Naive thymus-derived CD4-positive, alpha-beta T cell (primary cell): ENCODE data around the gene PGAM1. TPM values are rescaled to one million over a fixed set of nuclear protein-coding genes. Genes with fewer than 3 reads are reported as not detected.
A peak's percentile ranks its signal among the peaks of the same experiment; 100 is the strongest.

Experiments
- ATAC-seq: fragments of 150-1000 bp; cut with Tn5 transposase; 2 replicates; pipeline ENCODE4 v1.10.0; 2021; ENCODE audit warnings: mild to moderate bottlenecking, moderate library complexity
- CTCF ChIA-PET: fragments of 350-600 bp; sonication (Branson Sonifier 250); formaldehyde crosslinking; loops from one replicate; lab custom pipeline; 2021; ENCODE audit warnings: antibody characterized with exemption; lab: Charles Lee
- POLR2A ChIA-PET: fragments of 350-600 bp; sonication (Branson Sonifier 250); formaldehyde crosslinking; loops from one replicate; lab custom pipeline; 2021; ENCODE audit warnings: antibody characterized with exemption, inconsistent platforms; lab: Charles Lee
- DNase-seq, 9 donors: peaks; one replicate each; pipeline versions ENCODE4 v3.0.0 to v3.0.0-alpha.2; 2020 to 2022; ENCODE audit warnings: mixed read lengths in 1 of 9
- H3K27ac ChIP-seq: one replicate; pipeline ENCODE4 v1.7.0; 2013; ENCODE audit warnings: mild to moderate bottlenecking, low read depth, low read length, moderate library complexity
- H3K27me3 ChIP-seq, 2 donors: one replicate each; pipeline ENCODE4 v1.7.0; 2013; ENCODE audit warnings: low read length in 2 of 2, mild to moderate bottlenecking in 2 of 2, moderate library complexity in 2 of 2; ENCODE audit not compliant: control insufficient read depth in 2 of 2, insufficient read depth in 2 of 2
- H3K36me3 ChIP-seq, 3 experiments: 1 replicate in 2 of 3; 2 replicates in 1 of 3; pipeline ENCODE4 v1.7.0; 2013; ENCODE audit warnings: low read length in 3 of 3, mild to moderate bottlenecking in 3 of 3, moderate library complexity in 1 of 3; ENCODE audit not compliant: insufficient read depth in 3 of 3, control insufficient read depth in 2 of 3
- H3K4me1 ChIP-seq, 2 donors: one replicate each; pipeline ENCODE4 v1.7.0; 2013; ENCODE audit warnings: low read length in 2 of 2, mild to moderate bottlenecking in 2 of 2, moderate library complexity in 1 of 2; ENCODE audit not compliant: control insufficient read depth in 2 of 2, insufficient read depth in 2 of 2
- H3K4me3 ChIP-seq: 2 replicates; pipeline ENCODE4 v1.7.0; 2013; ENCODE audit warnings: mild to moderate bottlenecking, low read length
- H3K9me3 ChIP-seq, 3 experiments: 1 replicate in 2 of 3; 2 replicates in 1 of 3; pipeline ENCODE4 v1.7.0; 2013; ENCODE audit warnings: low read length in 3 of 3; ENCODE audit not compliant: control insufficient read depth in 2 of 3
- H3K27ac Mint-ChIP-seq, 9 donors: one replicate each; pipeline ENCODE4 v1.8.0; 2020 to 2022; ENCODE audit warnings: mixed read lengths in 9 of 9, mild to moderate bottlenecking in 8 of 9, moderate library complexity in 5 of 9, inconsistent platforms in 2 of 9
- H3K27me3 Mint-ChIP-seq, 5 donors: one replicate each; pipeline ENCODE4 v1.8.0; 2021 to 2022; ENCODE audit warnings: mixed read lengths in 5 of 5, mild to moderate bottlenecking in 1 of 5
- H3K36me3 Mint-ChIP-seq, 5 donors: one replicate each; pipeline ENCODE4 v1.8.0; 2020 to 2022; ENCODE audit warnings: mixed read lengths in 5 of 5, mild to moderate bottlenecking in 3 of 5, inconsistent platforms in 1 of 5
- H3K4me1 Mint-ChIP-seq, 7 donors: one replicate each; pipeline ENCODE4 v1.8.0; 2020 to 2022; ENCODE audit warnings: mixed read lengths in 7 of 7, mild to moderate bottlenecking in 3 of 7, inconsistent platforms in 1 of 7
- H3K4me3 Mint-ChIP-seq, 10 donors: one replicate each; pipeline ENCODE4 v1.8.0; 2020 to 2022; ENCODE audit warnings: mild to moderate bottlenecking in 10 of 10, mixed read lengths in 10 of 10, moderate library complexity in 6 of 10, inconsistent platforms in 2 of 10
- H3K9me3 Mint-ChIP-seq, 11 donors: one replicate each; pipeline ENCODE4 v1.8.0; 2020 to 2022; ENCODE audit warnings: mixed read lengths in 11 of 11, mild to moderate bottlenecking in 4 of 11, inconsistent platforms in 1 of 11, moderate library complexity in 1 of 11
- intact Hi-C, 2 donors: fragments of 100-400 bp; cut with micrococcal nuclease; formaldehyde crosslinking; loops; one replicate each; pipeline ENCODE4 v1.15.1; 2023
- polyA plus RNA-seq, 2 donors: library from polyadenylated mRNA; unstranded; fragments of 300-500 nt; fragmentation: Illumina TruSeq; gene quantifications; one replicate each; pipeline ENCODE4 v1.2.3, GENCODE V29; 2021
- total RNA-seq, 6 experiments: library from RNA in 5 of 6; stranded (reverse) in 5 of 6; gene quantifications; 1 replicate in 5 of 6; 2 replicates in 1 of 6; pipeline ENCODE4 v1.2.3 and lab custom pipeline; 2021 to 2026

Gene PGAM1
- total and polyA plus RNA-seq, 7 experiments from 2014 or later = 58.5 to 536 (median 116) TPM

- Histone ChIP-seq H3K27me3 (no peaks in the 10 kb centered on the region), H3K27ac (peak within 1 kb of the TSS; percentile 80), H3K4me1 (peaks cover 19 to 29% of the 10 kb centered on the region in 2 donors), H3K4me3 (peak within 1 kb of the TSS; percentile 98), H3K36me3 (peaks cover 0 to 23% (median 2%) of the 10 kb centered on the region in 3 experiments), H3K9me3 (no peaks in the 10 kb centered on the region)
- Mint-ChIP-seq H3K36me3 (peaks cover 0 to 10% (median 0%) of the 10 kb centered on the region in 5 donors), H3K4me3 (peak within 1 kb of the TSS; percentile 89 to 99 (median 98)), H3K4me1 (peaks cover 32 to 69% (median 44%) of the 10 kb centered on the region in 7 donors), H3K27me3 (no peaks in the 10 kb centered on the region), H3K9me3 (no peaks in the 10 kb centered on the region), H3K27ac (peak within 1 kb of the TSS; percentile 86 to 97 (median 93))
- ChIA-PET CTCF (interaction anchor here (0.9 to 1.1 kb wide), 2 partner anchors 16 to 41 kb away, joined by 4 to 5 read pairs; no protein-coding TSS in a partner anchor), POLR2A (interaction anchor here (2.1 kb wide), 1 partner anchor 45 kb away, joined by 8 read pairs; the partner anchor contains the start of gene RRP12)
- peak; percentile 99 for ATAC-seq
- intact Hi-C loops = loop anchor here (1.0 to 5.0 kb wide), 14 partner anchors 10 to 241 kb away; partner anchors contain the start of genes ARHGAP19 (in 2 of the 2), FRAT1 (in 2 of the 2), MMS19 (in 2 of the 2) and PI4K2A (in 2 of the 2)
- DNase-seq = peak; percentile 67 to 93 (median 89)
These were observed 20.0 kb downstream of the PGAM1 start, which contains the start of the genes EXOSC1 and ZDHHC16 for GRCh38 chr10:97445722-97446639. Gene EXOSC1, minus strand, starts transcription at chr10:97446006. Its CDS starts 21 bp downstream, at chr10:97445985. Gene ZDHHC16, plus strand, starts transcription at chr10:97446175. Its CDS starts 5,501 bp downstream, at chr10:97451676.

- Mint-ChIP-seq H3K4me1 (peaks cover 21 to 66% (median 46%) of the 10 kb centered on the region in 7 donors), H3K36me3 (peaks cover 0 to 19% (median 0%) of the 10 kb centered on the region in 5 donors), H3K9me3 (peaks cover 0 to 2% (median 0%) of the 10 kb centered on the region in 11 donors), H3K27ac (peak overlapping the region in 7 of 9 donors; percentile 14 to 98 (median 72)), H3K27me3 (no peaks in the 10 kb centered on the region), H3K4me3 (peak overlapping the region in 1 of 10 donors; percentile 0)
- H3K27ac ChIP-seq = peak overlapping the region; percentile 2
- no peaks in the 10 kb centered on the region for H3K27me3 ChIP-seq
- no peak overlapping the region for H3K4me3 ChIP-seq
- POLR2A ChIA-PET = no interaction called here
- peaks cover 0 to 33% (median 11%) of the 10 kb centered on the region in 3 experiments for H3K36me3 ChIP-seq
- peaks cover 10 to 22% of the 10 kb centered on the region in 2 donors for H3K4me1 ChIP-seq
- CTCF ChIA-PET = no interaction called here
- ATAC-seq (no peak), DNase-seq (no peak)
- intact Hi-C loops = no loop called here
- H3K9me3 ChIP-seq = no peaks in the 10 kb centered on the region
These were observed 24.8 kb downstream of the PGAM1 start for GRCh38 chr10:97450828-97451227.

DNA sequence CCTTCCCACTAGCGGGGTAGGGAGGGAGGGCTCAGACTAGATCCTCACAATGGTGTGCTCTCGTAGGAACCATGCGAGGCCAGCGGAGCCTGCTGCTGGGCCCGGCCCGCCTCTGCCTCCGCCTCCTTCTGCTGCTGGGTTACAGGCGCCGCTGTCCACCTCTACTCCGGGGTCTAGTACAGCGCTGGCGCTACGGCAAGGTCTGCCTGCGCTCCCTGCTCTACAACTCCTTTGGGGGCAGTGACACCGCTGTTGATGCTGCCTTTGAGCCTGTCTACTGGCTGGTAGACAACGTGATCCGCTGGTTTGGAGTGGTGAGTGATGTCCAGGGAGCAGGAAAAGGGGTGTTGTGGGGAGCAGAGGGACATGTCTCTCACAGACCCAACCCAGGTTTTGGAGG lies 25.6 kb downstream of the PGAM1 start:
- no peak for DNase-seq
- H3K27me3 Mint-ChIP-seq = no peaks in the 10 kb centered on the region
- no peak for ATAC-seq
- ChIA-PET CTCF (no interaction called here), POLR2A (no interaction called here)
- intact Hi-C loops = no loop called here
- peaks cover 6 to 19% of the 10 kb centered on the region in 2 donors for H3K4me1 ChIP-seq
- peak overlapping the region in 4 of 9 donors; percentile 51 to 98 (median 75) for H3K27ac Mint-ChIP-seq
- H3K9me3 ChIP-seq = no peaks in the 10 kb centered on the region
- H3K36me3 ChIP-seq = peaks cover 0 to 40% (median 11%) of the 10 kb centered on the region in 3 experiments
- H3K4me3 Mint-ChIP-seq = no peak overlapping the region
- H3K4me3 ChIP-seq = no peak overlapping the region
- H3K27ac ChIP-seq = no peak overlapping the region
- H3K4me1 Mint-ChIP-seq = peaks cover 18 to 58% (median 43%) of the 10 kb centered on the region in 7 donors
- peaks cover 0 to 27% (median 0%) of the 10 kb centered on the region in 5 donors for H3K36me3 Mint-ChIP-seq
- no peaks in the 10 kb centered on the region for H3K27me3 ChIP-seq
- H3K9me3 Mint-ChIP-seq = peaks cover 0 to 2% (median 0%) of the 10 kb centered on the region in 11 donors

DNA sequence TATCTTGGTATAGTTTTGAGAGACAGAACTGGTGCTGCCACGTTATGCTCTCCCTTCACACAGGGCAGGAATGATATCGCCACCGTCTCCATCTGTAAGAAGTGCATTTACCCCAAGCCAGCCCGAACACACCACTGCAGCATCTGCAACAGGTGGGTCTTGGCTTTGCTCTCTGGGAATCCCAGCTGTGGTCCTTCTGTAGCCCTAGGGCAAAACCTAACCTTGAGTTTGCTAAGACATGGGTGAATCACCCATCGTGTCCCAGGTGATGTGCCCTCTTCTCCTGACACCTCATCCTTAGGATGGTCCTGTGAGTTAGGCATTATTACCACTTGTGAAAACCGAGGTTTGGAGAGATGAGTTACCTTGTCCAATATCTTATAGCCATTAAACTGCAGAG lies 26.4 kb downstream of the PGAM1 start:
- Histone ChIP-seq H3K4me1 (peaks cover under 1 to 12% of the 10 kb centered on the region in 2 donors), H3K4me3 (no peak overlapping the region), H3K27ac (peak overlapping the region; percentile 27), H3K27me3 (no peaks in the 10 kb centered on the region), H3K36me3 (peaks cover 0 to 47% (median 17%) of the 10 kb centered on the region in 3 experiments), H3K9me3 (no peaks in the 10 kb centered on the region)
- intact Hi-C loops = no loop called here
- POLR2A ChIA-PET = no interaction called here
- ATAC-seq (no peak), DNase-seq (no peak)
- Mint-ChIP-seq H3K9me3 (peaks cover 0 to 2% (median 0%) of the 10 kb centered on the region in 11 donors), H3K27ac (peak overlapping the region in 4 of 9 donors; percentile 51 to 98 (median 88)), H3K36me3 (peaks cover 0 to 32% (median 0%) of the 10 kb centered on the region in 5 donors), H3K4me1 (peaks cover 14 to 51% (median 42%) of the 10 kb centered on the region in 7 donors), H3K27me3 (no peaks in the 10 kb centered on the region), H3K4me3 (no peak overlapping the region)
- CTCF ChIA-PET = no interaction called here

- Histone ChIP-seq H3K9me3 (no peaks in the 10 kb centered on the region), H3K4me3 (no peak overlapping the region), H3K36me3 (peaks cover 9 to 65% (median 26%) of the 10 kb centered on the region in 3 experiments), H3K27ac (peak overlapping the region; percentile 20), H3K27me3 (no peaks in the 10 kb centered on the region), H3K4me1 (peaks cover 0 to 6% of the 10 kb centered on the region in 2 donors)
- Mint-ChIP-seq H3K27me3 (no peaks in the 10 kb centered on the region), H3K4me3 (peak overlapping the region in 1 of 10 donors; percentile 51), H3K27ac (peak overlapping the region; percentile 69 to 98 (median 82)), H3K4me1 (peaks cover 7 to 34% (median 27%) of the 10 kb centered on the region in 7 donors), H3K9me3 (peaks cover 0 to 2% (median 0%) of the 10 kb centered on the region in 11 donors), H3K36me3 (peaks cover 12 to 47% (median 15%) of the 10 kb centered on the region in 5 donors)
- no peak for DNase-seq
- POLR2A ChIA-PET = interaction anchor here (0.5 to 0.6 kb wide), 2 partner anchors 12 to 366 kb away, joined by 3 read pairs; no protein-coding TSS in a partner anchor
- ATAC-seq = no peak
- CTCF ChIA-PET = interaction anchor here (0.9 kb wide), 1 partner anchor 38 kb away, joined by 3 read pairs; no protein-coding TSS in a partner anchor
- intact Hi-C loops = no loop called here
These were observed 28.5 kb downstream of the PGAM1 start for GRCh38 chr10:97454330-97455036.
